SJCRH30 (cell line): Measurements from ENCODE around the gene MRPL38. TPM values are rescaled to one million over a fixed set of nuclear protein-coding genes. Genes with fewer than 3 reads are reported as not detected.

Experiments
- DNase-seq, 2 experiments: peaks; one replicate each; pipeline ENCODE4 v3.0.0-alpha.2; 2015 to 2020
- H3K27ac ChIP-seq: fragments of 250-450 bp; sonication (Bioruptor Pico); 2 replicates; pipeline ENCODE4 v1.5.1; 2020; ENCODE audit warnings: mild to moderate bottlenecking, moderate library complexity
- H3K27me3 ChIP-seq: fragments of 250-450 bp; sonication (Bioruptor Pico); 2 replicates; pipeline ENCODE4 v1.5.1; 2020; ENCODE audit warnings: mild to moderate bottlenecking, moderate library complexity
- H3K36me3 ChIP-seq: fragments of 250-450 bp; sonication (Bioruptor Pico); 2 replicates; pipeline ENCODE4 v1.5.1; 2020; ENCODE audit warnings: mild to moderate bottlenecking, moderate library complexity
- H3K4me1 ChIP-seq: fragments of 250-450 bp; sonication (Bioruptor Pico); 2 replicates; pipeline ENCODE4 v1.5.1; 2020; ENCODE audit warnings: mild to moderate bottlenecking, moderate library complexity
- H3K4me3 ChIP-seq: fragments of 250-450 bp; sonication (Bioruptor Pico); 2 replicates; pipeline ENCODE4 v1.5.1; 2020; ENCODE audit warnings: mild to moderate bottlenecking, moderate library complexity
- H3K9me3 ChIP-seq: fragments of 250-450 bp; sonication (Bioruptor Pico); replicated peaks from 2 replicates; pipeline ENCODE4 v1.5.1; 2020; ENCODE audit warnings: mild to moderate bottlenecking, moderate library complexity
- total RNA-seq: library from RNA; depleted of rRNA; stranded (reverse); fragments of >200 nt; shearing (Covaris generic); gene quantifications from 2 replicates; pipeline ENCODE4 v1.2.3, GENCODE V29; 2014; rRNA removed

The MRPL38 gene
- 43.6 and 47.1 TPM in 2 replicates for total RNA-seq

DNA sequence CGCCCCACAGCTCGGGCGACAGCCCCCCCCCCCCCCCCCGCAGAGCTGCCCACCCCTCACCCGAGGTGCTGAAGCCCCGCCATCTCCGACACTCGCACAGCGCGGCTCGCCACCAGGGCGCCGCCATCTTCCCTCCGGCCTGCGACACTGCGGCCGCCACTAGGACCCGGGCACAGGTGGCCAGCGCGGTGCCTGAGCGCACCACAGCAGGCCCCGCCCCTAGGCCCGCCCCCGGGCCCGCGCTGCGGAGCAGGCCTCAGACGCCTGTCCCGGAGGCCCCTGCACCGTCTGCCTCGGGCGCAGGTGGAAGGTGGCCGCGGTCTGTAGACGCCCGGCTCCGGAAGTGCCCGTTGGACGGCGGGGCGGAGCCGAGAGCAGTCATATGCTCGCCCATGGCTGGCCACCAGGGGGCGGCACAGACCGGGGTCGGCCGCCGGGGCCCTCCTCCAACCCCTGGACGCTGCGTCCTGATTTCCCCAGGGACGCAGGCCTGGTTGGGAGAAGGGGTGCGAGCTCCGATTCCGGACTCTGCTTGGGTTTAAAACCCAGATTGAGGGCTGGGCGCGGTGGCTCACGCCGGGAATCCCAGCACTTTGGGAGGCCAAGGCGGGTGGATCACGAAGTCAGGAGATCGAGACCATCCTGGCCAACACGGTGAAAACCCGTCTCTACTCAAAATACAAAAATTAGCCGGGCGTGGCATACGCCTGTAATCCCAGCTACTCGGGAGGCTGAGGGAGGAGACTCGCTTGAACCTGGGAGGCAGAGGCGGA, at the start of gene MRPL38:
MRPL38 (minus strand) TSS at position 136 of the 773 bp plus-strand sequence; CDS start at position 127, 9 bp downstream.
- H3K27me3 ChIP-seq: no peaks in the 10 kb centered on the region
- DNase-seq: peak; percentile 99

DNA sequence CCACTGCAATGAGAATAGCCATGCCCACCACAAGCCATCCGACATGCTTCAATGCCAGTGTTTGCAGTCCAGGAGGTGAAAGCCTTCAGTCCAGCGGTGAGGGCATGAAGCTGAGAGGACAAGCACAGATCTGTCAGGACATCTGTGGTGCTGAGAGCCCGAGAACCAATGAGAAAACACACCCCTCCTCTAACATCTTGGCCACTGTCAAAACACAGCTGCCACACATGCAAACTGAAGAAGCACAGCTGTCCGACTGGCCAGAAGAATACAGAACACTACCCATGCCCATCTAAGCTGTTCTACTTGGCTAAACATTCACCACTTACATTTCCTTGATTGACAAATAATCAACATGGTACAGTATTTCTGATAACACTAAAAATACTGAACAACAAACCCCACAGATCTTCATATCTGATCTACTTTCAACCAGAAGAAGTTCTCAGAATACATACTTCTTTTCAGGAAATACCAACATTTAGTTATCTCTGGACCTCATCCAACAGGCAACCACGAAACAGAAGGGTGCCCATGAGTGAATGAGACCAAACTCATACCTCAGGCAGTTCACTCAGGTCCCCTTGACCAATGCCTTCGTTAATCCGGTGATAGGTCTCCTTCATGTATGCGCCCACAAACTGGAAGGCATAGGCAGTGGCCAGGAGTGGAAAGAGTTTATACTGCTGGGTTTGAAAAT, 46.3 kb upstream of the MRPL38 start:
- peak; percentile 88 to 94 for DNase-seq
- Histone ChIP-seq H3K4me1 (peaks cover 20% of the 10 kb centered on the region), H3K27ac (peak overlapping the region; percentile 47), H3K9me3 (no peaks in the 10 kb centered on the region), H3K27me3 (no peaks in the 10 kb centered on the region), H3K36me3 (peaks cover 50% of the 10 kb centered on the region), H3K4me3 (no peak overlapping the region)

More for the DNA sequence above, at the start of gene MRPL38:
- peak within 1 kb of the TSS; percentile 45 for H3K27ac ChIP-seq
- H3K4me1 ChIP-seq: 0 out of 2 replicates have a peak, but pooled peaks cover 5% of the 10 kb centered on the region
- H3K4me3 ChIP-seq: peak within 1 kb of the TSS; percentile 91
- H3K36me3 ChIP-seq: peaks cover 13% of the 10 kb centered on the region; the same call in 1 of the 2 replicates
- no peaks in the 10 kb centered on the region for H3K9me3 ChIP-seq

DNA sequence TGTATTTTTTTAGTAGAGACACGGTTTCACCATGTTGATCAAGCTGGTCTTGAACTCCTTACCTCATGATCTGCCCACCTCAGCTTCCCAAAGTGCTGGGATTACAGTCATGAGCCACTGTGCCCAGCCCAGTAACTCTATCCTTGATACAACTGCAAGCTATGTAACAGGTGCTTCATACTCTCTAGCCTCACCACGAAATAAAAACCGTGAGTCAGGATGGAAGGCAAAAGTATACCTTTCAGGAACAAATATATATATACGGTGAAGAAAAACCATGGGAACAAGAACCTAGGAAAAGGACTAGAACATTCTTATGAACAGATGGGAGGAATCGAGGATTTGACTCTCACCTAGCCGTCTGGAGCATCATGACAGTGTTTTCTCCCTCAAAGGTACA, 45.7 kb upstream of the MRPL38 start:
- Histone ChIP-seq H3K27ac (peak overlapping the region; percentile 47), H3K9me3 (no peaks in the 10 kb centered on the region), H3K27me3 (no peaks in the 10 kb centered on the region), H3K4me3 (no peak overlapping the region), H3K36me3 (peaks cover 45% of the 10 kb centered on the region), H3K4me1 (peaks cover 22% of the 10 kb centered on the region)
- DNase-seq: peak; percentile 19 to 58

DNA sequence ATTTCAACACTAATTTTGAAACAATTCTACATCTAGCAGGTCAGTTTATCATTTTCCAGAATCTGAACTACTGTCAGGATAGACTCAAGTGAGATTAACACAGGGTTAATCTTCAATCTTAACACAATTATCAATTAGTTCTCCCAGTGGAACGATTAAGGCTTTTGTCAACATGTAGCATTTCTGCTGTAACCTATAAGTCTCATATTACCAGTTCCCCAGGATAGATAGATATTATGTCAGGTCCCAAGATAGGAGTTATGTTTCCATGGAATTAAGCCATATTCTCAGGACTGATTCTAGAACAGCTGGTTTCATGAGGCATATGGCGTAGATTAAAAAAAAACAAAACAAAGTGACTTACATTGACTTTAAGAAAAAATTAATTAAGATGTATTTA, 40.5 kb upstream of the MRPL38 start:
- Histone ChIP-seq H3K27me3 (no peaks in the 10 kb centered on the region), H3K9me3 (no peaks in the 10 kb centered on the region), H3K36me3 (peaks cover 26% of the 10 kb centered on the region), H3K27ac (no peak overlapping the region), H3K4me1 (peaks cover 18% of the 10 kb centered on the region), H3K4me3 (no peak overlapping the region)
- peak in 1 of 2 experiments; percentile 61 for DNase-seq

DNA sequence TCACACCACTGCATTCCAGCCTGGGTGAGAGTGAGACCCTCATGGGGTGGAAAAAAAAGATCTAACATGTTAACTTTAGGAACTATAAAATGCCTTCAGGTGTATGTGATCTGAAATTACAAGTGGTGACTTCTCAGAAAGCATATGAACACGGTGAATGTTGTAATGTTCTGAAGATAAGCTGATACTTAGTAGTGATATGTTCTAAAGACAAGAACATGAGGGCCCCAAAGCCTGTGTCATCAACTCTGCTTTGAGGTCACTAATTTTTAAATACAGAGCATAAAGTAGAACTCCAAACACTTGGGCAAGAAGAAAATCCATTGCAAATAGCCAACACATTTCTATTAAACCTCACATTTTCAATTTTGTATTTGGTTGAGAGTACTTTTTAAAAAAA, 38.8 kb upstream of the MRPL38 start:
- H3K27me3 ChIP-seq: no peaks in the 10 kb centered on the region
- H3K36me3 ChIP-seq: peaks cover 15% of the 10 kb centered on the region
- no peak overlapping the region for H3K4me3 ChIP-seq
- H3K27ac ChIP-seq: no peak overlapping the region
- H3K4me1 ChIP-seq: peaks cover 13% of the 10 kb centered on the region
- no peaks in the 10 kb centered on the region for H3K9me3 ChIP-seq
- DNase-seq: no peak

DNA sequence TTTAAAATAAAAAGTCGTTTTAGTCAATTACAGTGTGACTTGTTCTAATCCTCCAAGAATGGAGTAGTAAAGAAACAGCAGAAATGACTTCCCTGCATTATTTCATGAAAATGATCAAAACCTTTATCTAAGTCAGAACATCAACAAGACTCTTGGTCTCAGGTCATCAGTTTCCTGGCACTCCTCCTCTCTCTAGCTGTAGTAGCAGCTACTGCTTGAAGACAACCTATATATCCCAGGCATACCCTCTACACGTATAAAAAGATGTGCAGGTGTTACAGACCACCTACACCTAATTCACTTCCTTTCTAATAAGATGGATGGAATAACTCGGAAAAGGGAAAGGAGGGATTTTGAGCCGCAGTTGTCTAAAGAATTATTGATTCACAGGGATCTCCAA, 37.8 kb upstream of the MRPL38 start:
- DNase-seq: no peak
- Histone ChIP-seq H3K9me3 (no peaks in the 10 kb centered on the region), H3K4me3 (no peak overlapping the region), H3K27ac (no peak overlapping the region), H3K36me3 (peaks cover 9% of the 10 kb centered on the region; the same call in 1 of the 2 replicates), H3K27me3 (no peaks in the 10 kb centered on the region), H3K4me1 (peaks cover 13% of the 10 kb centered on the region)

DNA sequence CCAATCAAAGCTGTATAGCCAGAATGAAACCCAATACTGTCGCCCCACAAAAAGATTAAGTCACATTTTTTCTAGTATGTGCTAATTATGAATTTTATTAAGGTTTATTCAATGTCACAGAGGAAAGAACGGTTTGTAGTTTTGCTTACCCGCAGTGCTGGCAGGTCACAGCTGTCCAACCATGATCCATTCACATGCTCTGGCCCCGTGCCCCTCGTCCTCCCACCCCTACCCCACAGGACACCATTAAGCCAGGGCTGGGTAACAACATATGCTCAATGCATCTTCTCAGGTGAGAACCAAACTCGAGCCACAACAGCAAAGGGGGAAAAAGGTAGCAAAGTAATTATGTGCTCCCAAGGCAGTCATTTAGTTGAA, 36.7 kb upstream of the MRPL38 start:
- H3K4me1 ChIP-seq: peaks cover 13% of the 10 kb centered on the region
- H3K27me3 ChIP-seq: no peaks in the 10 kb centered on the region
- peak; percentile 33 to 49 for DNase-seq
- H3K9me3 ChIP-seq: no peaks in the 10 kb centered on the region
- H3K4me3 ChIP-seq: peak overlapping the region; percentile 70
- peak overlapping the region; percentile 56 for H3K27ac ChIP-seq
- H3K36me3 ChIP-seq: peaks cover 5% of the 10 kb centered on the region; the same call in 1 of the 2 replicates

DNA sequence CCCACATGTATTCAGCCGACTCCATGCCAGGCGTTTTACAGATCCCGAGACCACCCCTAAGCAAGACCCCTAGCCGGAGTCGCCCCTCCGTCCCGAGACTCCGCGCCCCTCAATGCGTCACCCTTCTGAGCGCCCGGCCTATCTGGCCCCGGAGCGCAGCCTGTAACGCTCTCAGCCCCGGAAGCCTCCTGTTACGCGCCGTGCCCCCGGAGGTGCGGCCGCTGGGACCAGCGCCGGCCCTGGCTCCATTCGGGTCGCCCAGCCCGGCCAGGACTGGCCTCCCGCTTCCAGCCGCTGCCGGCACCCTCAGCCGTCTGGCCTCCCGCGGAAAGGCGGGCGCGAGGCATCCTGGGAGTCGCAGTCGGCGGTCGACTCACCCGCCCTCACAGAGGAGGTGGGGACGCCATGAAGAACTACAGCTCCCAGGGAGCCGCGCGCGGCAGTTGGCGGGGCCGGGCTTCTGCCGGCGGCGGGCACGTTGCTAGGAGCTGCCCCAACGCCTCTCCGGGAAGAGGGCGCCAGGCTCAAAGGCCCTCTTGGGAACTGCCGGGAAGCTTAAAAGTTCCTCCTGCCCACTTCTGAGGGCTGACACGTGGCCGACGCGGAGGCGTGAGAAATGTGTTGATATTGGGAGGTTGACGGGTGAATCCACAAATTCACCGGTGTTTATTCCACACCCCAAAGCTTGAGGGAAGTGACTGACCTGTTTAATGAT, 36.2 kb upstream of the MRPL38 start, which contains the start of gene FBF1:
FBF1 (minus strand) TSS at position 316 of the 715 bp plus-strand sequence. CDS start 2,893 bp downstream, outside the sequence.
- no peaks in the 10 kb centered on the region for H3K9me3 ChIP-seq
- H3K36me3 ChIP-seq: no peaks in the 10 kb centered on the region
- H3K4me1 ChIP-seq: peaks cover 13% of the 10 kb centered on the region
- DNase-seq: peak; percentile 98
- H3K4me3 ChIP-seq: peak within 1 kb of the TSS; percentile 70
- no peaks in the 10 kb centered on the region for H3K27me3 ChIP-seq
- peak within 1 kb of the TSS; percentile 56 for H3K27ac ChIP-seq

DNA sequence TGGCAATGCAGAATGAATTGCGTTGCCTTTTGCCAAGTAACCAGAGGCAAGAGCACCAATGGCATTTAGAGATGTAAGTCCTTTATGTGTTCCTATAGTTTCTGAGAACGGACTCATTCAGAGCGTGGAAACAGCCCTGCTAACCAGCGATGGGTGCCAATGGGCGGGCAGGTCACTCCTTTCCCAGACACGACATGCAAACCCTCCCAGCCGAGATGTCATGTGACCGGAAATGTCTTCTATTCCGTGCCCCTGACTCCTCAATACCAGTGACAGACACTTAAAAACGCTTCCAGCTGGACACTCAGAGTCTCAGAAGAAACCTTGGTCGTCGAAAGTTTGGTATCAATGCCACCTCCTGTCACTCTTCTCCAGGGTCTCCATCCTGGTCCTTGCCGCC, 33.0 kb upstream of the MRPL38 start:
- no peak for DNase-seq
- Histone ChIP-seq H3K36me3 (no peaks in the 10 kb centered on the region), H3K4me1 (peaks cover 6% of the 10 kb centered on the region), H3K27me3 (no peaks in the 10 kb centered on the region), H3K9me3 (no peaks in the 10 kb centered on the region), H3K27ac (no peak overlapping the region), H3K4me3 (no peak overlapping the region)

DNA sequence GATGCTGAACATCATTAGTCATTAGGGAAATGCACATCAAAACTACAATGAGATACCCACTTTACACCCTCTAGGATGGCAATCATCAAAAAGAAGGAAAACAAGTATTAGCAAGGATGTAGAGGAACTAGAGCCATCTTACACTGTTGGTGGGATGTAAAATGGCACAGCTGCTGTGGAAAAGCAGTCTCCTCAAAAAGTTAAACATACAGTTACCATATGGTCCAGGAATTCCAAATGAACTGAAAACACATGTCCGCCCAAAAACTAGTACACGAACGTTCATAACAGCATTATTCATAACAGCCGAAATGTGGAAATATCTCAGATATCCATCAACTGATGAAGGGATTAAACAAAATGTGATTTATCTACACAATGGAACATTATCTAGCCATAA, 29.1 kb upstream of the MRPL38 start:
- no peaks in the 10 kb centered on the region for H3K4me1 ChIP-seq
- DNase-seq: no peak

DNA sequence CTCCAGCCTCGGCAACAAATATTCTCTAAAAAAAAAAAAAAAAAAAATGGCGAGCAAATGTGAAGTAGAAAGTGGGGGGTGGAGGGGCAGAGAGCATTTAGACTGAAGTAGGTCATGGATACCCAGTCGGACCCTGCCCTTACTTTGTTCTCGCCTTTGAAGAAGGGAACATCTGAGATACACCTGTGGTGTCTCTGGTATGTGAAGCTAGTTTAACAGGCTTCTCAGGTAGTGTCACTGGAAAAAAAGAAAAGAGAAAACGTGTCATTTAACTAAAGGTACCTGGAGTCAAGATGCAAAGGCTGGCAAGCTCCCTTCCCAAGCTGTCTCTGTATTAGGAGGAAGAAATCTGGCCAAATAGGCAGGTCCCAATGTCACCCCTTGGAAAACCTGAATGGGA, 28.2 kb upstream of the MRPL38 start:
- Histone ChIP-seq H3K4me3 (no peak overlapping the region), H3K36me3 (0 out of 2 replicates have a peak, but pooled peaks cover 6% of the 10 kb centered on the region)
- DNase-seq: no peak

More for the DNA sequence above, 29.1 kb upstream of the MRPL38 start:
- no peaks in the 10 kb centered on the region for H3K9me3 ChIP-seq
- H3K27me3 ChIP-seq: no peaks in the 10 kb centered on the region
- 0 out of 2 replicates have a peak, but pooled peaks cover 6% of the 10 kb centered on the region for H3K36me3 ChIP-seq
- no peak overlapping the region for H3K27ac ChIP-seq
- H3K4me3 ChIP-seq: no peak overlapping the region

DNA sequence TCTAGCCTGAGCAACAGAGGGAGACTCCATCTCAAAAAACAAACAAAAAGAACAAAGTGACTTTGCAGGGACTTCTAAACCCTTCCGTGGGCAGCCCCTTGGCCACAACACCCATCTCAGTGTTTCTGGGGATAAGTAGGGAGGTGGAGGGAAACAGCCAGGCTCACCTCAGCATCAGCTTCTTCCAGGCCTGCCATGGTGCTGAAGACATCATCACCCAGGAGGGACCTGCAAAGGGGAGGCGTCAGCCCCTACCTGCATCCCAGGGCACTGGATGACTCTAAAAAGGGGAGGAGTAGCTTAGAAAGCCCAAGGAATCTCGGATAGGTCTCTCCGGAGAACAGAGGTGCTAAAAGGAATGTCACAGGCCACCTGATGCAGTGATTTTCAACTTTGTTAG, 26.4 kb upstream of the MRPL38 start:
- H3K27ac ChIP-seq: no peak overlapping the region
- H3K4me1 ChIP-seq: no peaks in the 10 kb centered on the region
- no peaks in the 10 kb centered on the region for H3K9me3 ChIP-seq
- no peak for DNase-seq
- no peaks in the 10 kb centered on the region for H3K27me3 ChIP-seq
- 0 out of 2 replicates have a peak, but pooled peaks cover 6% of the 10 kb centered on the region for H3K36me3 ChIP-seq
- no peak overlapping the region for H3K4me3 ChIP-seq

More for the DNA sequence above, 28.2 kb upstream of the MRPL38 start:
- Histone ChIP-seq H3K9me3 (no peaks in the 10 kb centered on the region), H3K4me1 (no peaks in the 10 kb centered on the region), H3K27ac (no peak overlapping the region), H3K27me3 (no peaks in the 10 kb centered on the region)

DNA sequence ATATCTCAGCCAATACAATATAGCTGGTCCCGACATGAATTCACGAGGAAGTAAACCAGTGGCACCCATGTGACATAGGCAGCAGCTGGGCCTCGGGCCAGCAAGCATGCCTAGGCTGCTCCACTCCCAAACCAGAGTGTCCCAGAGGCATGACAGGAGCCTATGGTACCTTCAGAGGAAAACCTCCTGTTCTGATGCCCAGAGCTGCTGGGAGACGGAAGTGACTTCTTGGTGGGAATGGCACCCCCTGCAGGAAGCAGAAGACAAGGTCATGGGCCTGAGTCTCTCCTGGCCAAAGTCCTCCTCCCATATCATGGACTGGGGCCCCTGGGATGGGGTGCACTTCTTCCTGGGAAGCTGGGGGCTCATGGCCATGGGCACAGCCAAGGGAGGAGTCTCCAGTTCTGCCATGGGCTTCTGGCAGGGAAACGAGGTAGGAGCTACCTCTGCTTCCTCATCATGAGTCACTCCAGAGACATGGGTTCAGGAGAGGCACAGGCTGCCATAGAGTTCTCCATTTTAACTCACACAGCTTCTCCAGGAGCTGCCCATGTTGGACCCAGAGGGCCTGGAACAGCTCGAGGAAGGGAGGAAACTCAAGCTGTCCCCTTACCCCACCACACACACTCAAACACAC, 22.7 kb upstream of the MRPL38 start:
- H3K36me3 ChIP-seq: 0 out of 2 replicates have a peak, but pooled peaks cover 6% of the 10 kb centered on the region
- no peaks in the 10 kb centered on the region for H3K27me3 ChIP-seq
- H3K9me3 ChIP-seq: no peaks in the 10 kb centered on the region
- no peaks in the 10 kb centered on the region for H3K4me1 ChIP-seq
- no peak overlapping the region for H3K4me3 ChIP-seq
- H3K27ac ChIP-seq: no peak overlapping the region
- peak in 1 of 2 experiments; percentile 53 for DNase-seq

DNA sequence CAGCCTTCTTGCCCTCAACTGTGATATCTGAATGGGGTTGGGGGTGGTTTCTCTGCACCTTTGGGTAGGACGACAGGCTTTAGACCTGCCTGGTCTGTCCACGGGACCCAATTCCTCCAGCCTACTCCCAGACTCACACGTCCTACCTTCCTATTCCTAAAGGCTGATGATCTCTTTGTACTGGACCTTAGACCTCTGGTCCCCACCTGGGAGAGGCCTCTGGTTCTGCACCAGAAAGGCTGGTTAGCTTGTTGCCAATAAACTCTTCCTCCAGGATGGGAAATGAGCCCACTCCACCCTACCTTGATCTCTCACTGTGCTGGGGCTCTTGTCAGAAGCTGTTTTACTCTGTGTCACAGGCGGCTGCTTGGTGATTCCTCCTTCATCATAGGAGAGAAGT, 21.8 kb upstream of the MRPL38 start:
- Histone ChIP-seq H3K9me3 (no peaks in the 10 kb centered on the region), H3K27me3 (no peaks in the 10 kb centered on the region), H3K36me3 (no peaks in the 10 kb centered on the region), H3K4me1 (no peaks in the 10 kb centered on the region), H3K27ac (no peak overlapping the region), H3K4me3 (no peak overlapping the region)
- no peak for DNase-seq
